ENCODE measurements around the gene CLRN1. TPM values are rescaled to one million over a fixed set of nuclear protein-coding genes. Genes with fewer than 3 reads are reported as not detected.

CLRN1 gene
- total RNA-seq, 3 donors from 2014 or later (not counting 1 experiment from before 2014, with no cell fraction given): not detected

DNA sequence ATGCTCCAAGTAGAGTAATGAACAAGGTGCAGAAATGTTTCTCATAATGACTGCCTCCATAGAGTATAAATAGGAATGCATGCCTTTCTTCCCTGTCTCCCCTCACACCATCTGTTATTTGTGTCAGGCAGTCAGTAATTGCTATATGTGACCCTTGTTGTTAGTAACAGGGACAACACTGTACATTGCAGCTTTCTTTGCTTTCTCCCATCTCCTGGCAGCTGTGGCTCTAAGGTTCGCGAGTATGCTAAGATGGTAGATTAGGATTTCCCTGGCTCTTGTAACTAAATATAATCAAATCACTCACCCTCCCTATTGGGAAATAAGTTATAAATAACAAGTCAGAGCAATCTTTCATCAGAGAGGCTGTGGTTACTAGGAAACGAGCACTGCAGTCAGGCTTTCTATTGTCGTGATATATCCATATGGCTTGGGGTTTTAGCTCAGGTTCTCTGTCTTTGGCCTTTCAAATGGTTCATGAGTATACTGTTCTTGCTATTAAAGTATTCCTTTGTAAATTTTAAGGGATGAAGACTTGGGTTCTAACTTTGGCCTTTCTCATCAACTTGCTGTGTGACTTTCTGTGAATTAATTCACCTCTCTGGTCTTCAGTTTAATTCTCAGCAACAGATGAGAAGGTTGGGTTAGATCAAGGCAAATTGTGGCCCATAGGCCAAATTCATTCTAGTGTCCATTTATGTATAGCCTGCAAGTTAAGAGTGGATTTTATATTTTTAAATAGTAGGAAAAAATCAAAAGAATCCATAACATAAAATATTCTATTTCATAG, 59.2 kb downstream of the CLRN1 start:
- TF ChIP-seq, protein P1, sequence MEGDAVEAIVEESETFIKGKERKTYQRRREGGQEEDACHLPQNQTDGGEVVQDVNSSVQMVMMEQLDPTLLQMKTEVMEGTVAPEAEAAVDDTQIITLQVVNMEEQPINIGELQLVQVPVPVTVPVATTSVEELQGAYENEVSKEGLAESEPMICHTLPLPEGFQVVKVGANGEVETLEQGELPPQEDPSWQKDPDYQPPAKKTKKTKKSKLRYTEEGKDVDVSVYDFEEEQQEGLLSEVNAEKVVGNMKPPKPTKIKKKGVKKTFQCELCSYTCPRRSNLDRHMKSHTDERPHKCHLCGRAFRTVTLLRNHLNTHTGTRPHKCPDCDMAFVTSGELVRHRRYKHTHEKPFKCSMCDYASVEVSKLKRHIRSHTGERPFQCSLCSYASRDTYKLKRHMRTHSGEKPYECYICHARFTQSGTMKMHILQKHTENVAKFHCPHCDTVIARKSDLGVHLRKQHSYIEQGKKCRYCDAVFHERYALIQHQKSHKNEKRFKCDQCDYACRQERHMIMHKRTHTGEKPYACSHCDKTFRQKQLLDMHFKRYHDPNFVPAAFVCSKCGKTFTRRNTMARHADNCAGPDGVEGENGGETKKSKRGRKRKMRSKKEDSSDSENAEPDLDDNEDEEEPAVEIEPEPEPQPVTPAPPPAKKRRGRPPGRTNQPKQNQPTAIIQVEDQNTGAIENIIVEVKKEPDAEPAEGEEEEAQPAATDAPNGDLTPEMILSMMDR (IDR thresholded peaks at IDR 0.05): no peak
- 68% methylated on average over 2 of the region's 4 CpGs for WGBS (ENCODE audit: insufficient coverage)
- Mint-ChIP-seq H3K36me3 (no peaks in the 10 kb centered on the region), H3K4me3 (no peak overlapping the region), H3K4me1 (no peaks in the 10 kb centered on the region), H3K9me3 (no peaks in the 10 kb centered on the region), H3K27ac (no peak overlapping the region), H3K27me3 (ENCODE audit: low read depth in 2 of 2) (peaks cover 8 to 17% of the 10 kb centered on the region in 2 donors)
- H3K4me3 ChIP-seq (ENCODE audit: low read length): no peak overlapping the region
- ATAC-seq (no peak), DNase-seq (no peak)
- H3K4me1 ChIP-seq (ENCODE audit: control insufficient read depth, insufficient read depth, low read length): no peaks in the 10 kb centered on the region
- no peak overlapping the region for H3K27ac ChIP-seq (ENCODE audit: low read length)
- no peaks in the 10 kb centered on the region for H3K9me3 ChIP-seq (ENCODE audit: control insufficient read depth, insufficient read depth, low read length)
- H3K36me3 ChIP-seq (ENCODE audit: control insufficient read depth, insufficient read depth, low read length): no peaks in the 10 kb centered on the region
- intact Hi-C loops (cut with micrococcal nuclease): no loop called here
- no peaks in the 10 kb centered on the region for H3K27me3 ChIP-seq (ENCODE audit: control insufficient read depth, insufficient read depth, low read length)

DNA sequence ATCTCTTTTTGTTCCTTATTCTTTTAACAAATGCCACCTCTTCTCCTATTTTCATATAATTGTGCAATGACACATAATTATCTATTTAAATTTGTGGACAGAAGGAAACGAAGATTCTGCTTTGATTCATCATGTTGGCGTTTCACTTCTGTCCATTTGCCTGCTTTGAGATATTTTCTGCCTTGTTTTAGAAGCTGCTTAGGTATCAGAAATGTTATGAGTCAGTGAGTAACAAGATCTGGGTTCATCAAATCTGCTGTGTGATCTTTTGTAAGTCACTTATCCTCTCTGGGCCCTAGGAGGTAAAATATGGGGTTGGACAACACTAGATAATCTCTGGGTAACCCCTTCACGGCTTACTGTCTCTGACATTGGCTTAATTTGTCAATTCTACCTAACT, 60.0 kb downstream of the CLRN1 start:
- no peaks in the 10 kb centered on the region for H3K36me3 Mint-ChIP-seq
- WGBS (ENCODE audit: insufficient coverage): 66% methylated on average over 3 of the region's 3 CpGs
- H3K4me3 Mint-ChIP-seq: no peak overlapping the region
- DNase-seq (no peak), ATAC-seq (no peak)
- H3K9me3 Mint-ChIP-seq: no peaks in the 10 kb centered on the region
- Histone ChIP-seq H3K27me3 (ENCODE audit: control insufficient read depth, insufficient read depth, low read length) (no peaks in the 10 kb centered on the region), H3K27ac (ENCODE audit: low read length) (no peak overlapping the region), H3K36me3 (ENCODE audit: control insufficient read depth, insufficient read depth, low read length) (no peaks in the 10 kb centered on the region), H3K4me1 (ENCODE audit: control insufficient read depth, insufficient read depth, low read length) (no peaks in the 10 kb centered on the region), H3K4me3 (ENCODE audit: low read length) (no peak overlapping the region), H3K9me3 (ENCODE audit: control insufficient read depth, insufficient read depth, low read length) (no peaks in the 10 kb centered on the region)
- TF ChIP-seq, protein P1 (IDR thresholded peaks at IDR 0.05): no peak
- no peaks in the 10 kb centered on the region for H3K4me1 Mint-ChIP-seq
- intact Hi-C loops (cut with micrococcal nuclease): no loop called here
- H3K27me3 Mint-ChIP-seq (ENCODE audit: low read depth in 2 of 2): peaks cover 9 to 14% of the 10 kb centered on the region in 2 donors
- H3K27ac Mint-ChIP-seq: no peak overlapping the region

DNA sequence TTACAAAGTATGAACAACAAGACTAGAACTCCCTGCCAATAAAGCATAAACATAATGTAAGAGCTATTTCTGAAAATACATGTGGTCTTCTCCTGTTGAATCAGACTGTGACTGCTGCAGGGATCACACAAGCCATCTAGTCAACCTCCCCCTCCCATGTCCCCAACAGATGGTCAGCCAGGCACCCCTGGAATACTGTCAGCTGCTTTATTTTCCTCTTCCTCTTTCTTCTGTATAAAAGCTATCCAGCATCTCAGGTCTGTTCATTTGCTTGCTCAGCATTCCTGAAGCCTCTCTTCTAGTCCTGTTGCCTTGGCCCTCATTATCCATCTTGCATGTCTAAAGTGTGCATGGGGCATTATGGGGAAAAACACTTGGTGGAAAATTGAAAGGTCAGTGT, 60.8 kb downstream of the CLRN1 start:
- H3K27me3 ChIP-seq (ENCODE audit: control insufficient read depth, insufficient read depth, low read length): no peaks in the 10 kb centered on the region
- H3K27ac ChIP-seq (ENCODE audit: low read length): no peak overlapping the region
- Mint-ChIP-seq H3K36me3 (no peaks in the 10 kb centered on the region), H3K4me1 (no peaks in the 10 kb centered on the region), H3K9me3 (no peaks in the 10 kb centered on the region), H3K4me3 (no peak overlapping the region), H3K27me3 (ENCODE audit: low read depth in 2 of 2) (peaks cover 9 to 16% of the 10 kb centered on the region in 2 donors), H3K27ac (no peak overlapping the region)
- no peak overlapping the region for H3K4me3 ChIP-seq (ENCODE audit: low read length)
- no peak for DNase-seq
- intact Hi-C loops (cut with micrococcal nuclease): no loop called here
- no peaks in the 10 kb centered on the region for H3K9me3 ChIP-seq (ENCODE audit: control insufficient read depth, insufficient read depth, low read length)
- H3K36me3 ChIP-seq (ENCODE audit: control insufficient read depth, insufficient read depth, low read length): no peaks in the 10 kb centered on the region
- TF ChIP-seq, protein P1 (IDR thresholded peaks at IDR 0.05): no peak
- no peaks in the 10 kb centered on the region for H3K4me1 ChIP-seq (ENCODE audit: control insufficient read depth, insufficient read depth, low read length)
- no peak for ATAC-seq

DNA sequence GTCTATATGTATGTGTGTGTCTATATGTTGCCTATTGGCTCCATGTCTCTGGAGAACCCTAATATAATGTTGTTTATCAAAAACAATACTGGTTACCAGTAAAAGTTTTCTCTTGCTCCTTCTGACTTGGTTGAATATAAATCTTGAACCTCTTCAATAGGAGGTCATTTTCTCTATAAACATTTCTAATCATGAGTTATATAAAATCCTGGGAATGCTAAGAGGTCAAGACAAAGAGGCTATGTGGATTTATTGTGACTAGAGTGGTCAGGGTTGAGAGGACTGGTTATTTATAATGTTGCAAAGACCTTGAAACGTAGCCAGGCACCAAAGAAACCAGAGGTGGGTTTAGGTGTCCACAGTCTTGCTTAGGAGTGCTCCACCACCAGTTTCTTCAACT, 66.1 kb downstream of the CLRN1 start:
- Mint-ChIP-seq H3K36me3 (no peaks in the 10 kb centered on the region), H3K27ac (no peak overlapping the region), H3K9me3 (no peaks in the 10 kb centered on the region), H3K27me3 (ENCODE audit: low read depth in 2 of 2) (peaks cover 11 to 43% of the 10 kb centered on the region in 2 donors), H3K4me3 (no peak overlapping the region), H3K4me1 (no peaks in the 10 kb centered on the region)
- no peaks in the 10 kb centered on the region for H3K9me3 ChIP-seq (ENCODE audit: control insufficient read depth, insufficient read depth, low read length)
- no peaks in the 10 kb centered on the region for H3K36me3 ChIP-seq (ENCODE audit: control insufficient read depth, insufficient read depth, low read length)
- H3K27ac ChIP-seq (ENCODE audit: low read length): no peak overlapping the region
- no peak for DNase-seq
- WGBS (ENCODE audit: insufficient coverage): 78% methylated on average over 1 of the region's 1 CpG
- TF ChIP-seq, protein P1 (IDR thresholded peaks at IDR 0.05): no peak
- ATAC-seq: no peak
- intact Hi-C loops (cut with micrococcal nuclease): no loop called here
- no peaks in the 10 kb centered on the region for H3K27me3 ChIP-seq (ENCODE audit: control insufficient read depth, insufficient read depth, low read length)
- H3K4me1 ChIP-seq (ENCODE audit: control insufficient read depth, insufficient read depth, low read length): no peaks in the 10 kb centered on the region
- no peak overlapping the region for H3K4me3 ChIP-seq (ENCODE audit: low read length)
